Muscle of back (tissue), 13 donors: ENCODE results near the gene KCTD12. TPM values are rescaled to one million over a fixed set of nuclear protein-coding genes. Genes with fewer than 3 reads are reported as not detected.
"Not testable (repeated sequence)": the region's sequence is repeated elsewhere in the genome, so short reads cannot be mapped to it uniquely, and the experiment has no call there.

ENCODE experiments used
- DNase-seq, 3 donors: peaks; one replicate each; pipeline versions ENCODE4 v3.0.0 to v3.0.0-alpha.2; 2013
- long read RNA-seq, 9 donors: transcript quantifications; one replicate each; lab custom pipeline, GENCODE V29; 2026
- polyA plus RNA-seq, 10 donors: library from polyadenylated mRNA; unstranded; fragments of 120-200 nt; gene quantifications; one replicate each; pipeline ENCODE4 v1.2.1, GENCODE V29; 2013; ENCODE audit not compliant: insufficient read length in 10 of 10

Gene KCTD12
- 100 to 1,000 TPM; 179 to 277 (median 203) TPM for polyA plus RNA-seq
- long read RNA-seq, donor 1, full-length matches to known transcripts, result 164 of 164 reads
- long read RNA-seq, donor 1, partial matches to known transcripts, result 0 of 164 reads
- long read RNA-seq, donor 1, other reads (novel, unspliced or antisense), result 0 of 164 reads
- long read RNA-seq, donor 2, full-length matches to known transcripts, result 83 of 83 reads
- long read RNA-seq, donor 2, partial matches to known transcripts, result 0 of 83 reads
- long read RNA-seq, donor 2, other reads (novel, unspliced or antisense), result 0 of 83 reads
- long read RNA-seq, donor 3, result 0 reads
- long read RNA-seq, donor 4, full-length matches to known transcripts, result 89 of 89 reads
- long read RNA-seq, donor 4, partial matches to known transcripts, result 0 of 89 reads
- long read RNA-seq, donor 4, other reads (novel, unspliced or antisense), result 0 of 89 reads
- long read RNA-seq, donor 5, full-length matches to known transcripts, result 209 of 209 reads
- long read RNA-seq, donor 5, partial matches to known transcripts, result 0 of 209 reads
- long read RNA-seq, donor 5, other reads (novel, unspliced or antisense), result 0 of 209 reads
- long read RNA-seq, donor 6, full-length matches to known transcripts, result 177 of 177 reads
- long read RNA-seq, donor 6, partial matches to known transcripts, result 0 of 177 reads
- long read RNA-seq, donor 6, other reads (novel, unspliced or antisense), result 0 of 177 reads
- long read RNA-seq, donor 7, full-length matches to known transcripts, result 108 of 108 reads
- long read RNA-seq, donor 7, partial matches to known transcripts, result 0 of 108 reads
- long read RNA-seq, donor 7, other reads (novel, unspliced or antisense), result 0 of 108 reads
- long read RNA-seq, donor 8, full-length matches to known transcripts, result 155 of 155 reads
- long read RNA-seq, donor 8, partial matches to known transcripts, result 0 of 155 reads
- long read RNA-seq, donor 8, other reads (novel, unspliced or antisense), result 0 of 155 reads
- long read RNA-seq, donor 9, full-length matches to known transcripts, result 27 of 27 reads
- long read RNA-seq, donor 9, partial matches to known transcripts, result 0 of 27 reads
- long read RNA-seq, donor 9, other reads (novel, unspliced or antisense), result 0 of 27 reads

- peak; percentile 87 to 98 (median 95) for DNase-seq
Measured at GRCh38 chr13:76886292-76887075, at the start of gene KCTD12. TSS of gene KCTD12 (minus strand) at chr13:76886405. CDS start at chr13:76886148, 257 bp downstream.

- peak in 1 of 3 donors; percentile 12 for DNase-seq
Measured at GRCh38 chr13:76934671-76935070, 48.5 kb upstream of the KCTD12 start.

- peak in 1 of 3 donors; percentile 32 for DNase-seq
Measured at GRCh38 chr13:76932076-76932475, 45.9 kb upstream of the KCTD12 start.

- DNase-seq, result peak in 1 of 3 donors; percentile 63
Measured at GRCh38 chr13:76929851-76930374, 43.7 kb upstream of the KCTD12 start.

- DNase-seq, result no peak
Measured at GRCh38 chr13:76929320-76929719, 43.1 kb upstream of the KCTD12 start.

- DNase-seq, result no peak
Measured at GRCh38 chr13:76928456-76928855, 42.3 kb upstream of the KCTD12 start.

- no peak for DNase-seq
Measured at GRCh38 chr13:76927955-76928354, 41.8 kb upstream of the KCTD12 start.

- no peak for DNase-seq
Measured at GRCh38 chr13:76925115-76925514, 38.9 kb upstream of the KCTD12 start.

- DNase-seq, result no peak
Measured at GRCh38 chr13:76921516-76921915, 35.3 kb upstream of the KCTD12 start.

GRCh38 chr13:76917755-76918481 is 31.7 kb upstream of the KCTD12 start:
- not testable (repeated sequence) for DNase-seq

- DNase-seq, result peak; percentile 37 to 64 (median 41)
Measured at GRCh38 chr13:76917095-76917494, 30.9 kb upstream of the KCTD12 start.

- DNase-seq, result no peak
Measured at GRCh38 chr13:76913898-76914297, 27.7 kb upstream of the KCTD12 start.

GRCh38 chr13:76912476-76912875 is 26.3 kb upstream of the KCTD12 start:
- no peak for DNase-seq

GRCh38 chr13:76904507-76904906 is 18.3 kb upstream of the KCTD12 start:
- no peak for DNase-seq

GRCh38 chr13:76903544-76904162 is 17.4 kb upstream of the KCTD12 start:
- peak; percentile 65 to 83 (median 78) for DNase-seq

GRCh38 chr13:76899066-76899465 is 12.9 kb upstream of the KCTD12 start:
- DNase-seq, result not testable (repeated sequence)

GRCh38 chr13:76897171-76897570 is 11.0 kb upstream of the KCTD12 start:
- DNase-seq, result not testable (repeated sequence)

- no peak for DNase-seq
Measured at GRCh38 chr13:76894401-76895110, 8.4 kb upstream of the KCTD12 start.

GRCh38 chr13:76892488-76892887 is 6.3 kb upstream of the KCTD12 start:
- DNase-seq, result no peak
